ENCODE measurements around the gene CARD14.
A peak's percentile ranks its signal among the peaks of the same experiment; 100 is the strongest.

Gene CARD14

DNA sequence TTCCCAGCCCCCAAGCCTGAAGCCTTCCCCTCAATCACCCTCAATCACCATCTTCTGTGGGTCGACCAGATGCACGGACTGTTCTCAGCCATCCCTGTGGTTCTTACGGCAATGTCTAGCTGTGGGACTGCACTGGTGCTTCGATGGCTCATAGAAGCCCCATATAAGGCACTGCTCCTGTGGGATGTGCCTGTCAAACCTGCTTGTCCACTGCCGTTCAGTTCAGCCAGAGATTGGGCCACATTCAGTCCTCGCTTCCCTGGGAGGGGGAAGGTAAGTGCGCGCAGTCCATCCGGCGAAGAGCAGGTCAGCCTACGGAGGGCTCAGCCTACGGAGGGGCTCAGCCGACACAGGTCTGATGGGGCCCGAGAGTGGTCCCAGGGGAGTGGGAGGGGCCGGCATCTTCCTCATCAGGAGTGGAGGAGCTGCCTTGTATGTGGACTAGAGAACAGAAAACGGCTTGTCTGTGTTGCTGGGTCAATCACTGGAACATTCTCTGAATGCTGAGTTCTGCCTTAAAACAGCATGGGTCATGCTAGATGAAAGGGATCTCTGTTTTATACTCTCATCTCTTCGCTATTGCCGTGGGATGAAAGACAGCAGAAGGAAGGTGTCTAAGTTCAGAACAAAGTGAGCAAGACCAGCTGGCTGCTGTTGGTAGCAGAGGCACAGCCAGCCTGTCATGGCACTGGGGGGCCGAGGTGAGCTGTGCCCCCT, at the start of gene CARD14:
Gene CARD14, plus strand, starts transcription at position 247 of the 717 bp plus-strand sequence. CDS start 11,409 bp downstream, outside the sequence.
- no peak for DNase-seq

DNA sequence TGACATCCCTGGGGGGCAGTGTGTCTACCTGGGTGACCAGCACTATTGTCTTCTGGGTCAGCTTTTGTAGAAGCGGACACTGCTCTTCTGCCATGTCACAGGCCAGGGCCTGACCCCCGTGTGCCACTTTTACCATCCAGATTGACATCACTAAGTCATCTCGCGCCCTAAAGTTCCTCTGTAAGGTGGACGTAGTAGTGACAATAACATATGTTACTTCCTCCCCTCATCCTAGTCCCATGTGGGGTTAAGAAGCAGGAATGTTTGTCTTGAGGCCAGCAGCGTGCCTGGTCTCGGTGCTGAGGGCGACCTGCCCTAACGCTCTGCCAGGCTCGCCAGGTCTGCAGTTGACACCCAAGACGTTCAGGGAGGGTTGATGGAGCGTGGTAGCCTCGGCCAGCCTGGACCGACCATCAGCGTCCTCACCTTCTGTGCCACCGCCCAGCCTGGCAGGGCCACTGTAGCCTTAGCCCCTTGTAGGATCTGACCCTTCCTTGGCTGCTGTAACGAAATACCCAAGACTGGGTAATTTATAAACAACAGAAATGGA, 47.7 kb upstream of the CARD14 start:
- no peak for DNase-seq

DNA sequence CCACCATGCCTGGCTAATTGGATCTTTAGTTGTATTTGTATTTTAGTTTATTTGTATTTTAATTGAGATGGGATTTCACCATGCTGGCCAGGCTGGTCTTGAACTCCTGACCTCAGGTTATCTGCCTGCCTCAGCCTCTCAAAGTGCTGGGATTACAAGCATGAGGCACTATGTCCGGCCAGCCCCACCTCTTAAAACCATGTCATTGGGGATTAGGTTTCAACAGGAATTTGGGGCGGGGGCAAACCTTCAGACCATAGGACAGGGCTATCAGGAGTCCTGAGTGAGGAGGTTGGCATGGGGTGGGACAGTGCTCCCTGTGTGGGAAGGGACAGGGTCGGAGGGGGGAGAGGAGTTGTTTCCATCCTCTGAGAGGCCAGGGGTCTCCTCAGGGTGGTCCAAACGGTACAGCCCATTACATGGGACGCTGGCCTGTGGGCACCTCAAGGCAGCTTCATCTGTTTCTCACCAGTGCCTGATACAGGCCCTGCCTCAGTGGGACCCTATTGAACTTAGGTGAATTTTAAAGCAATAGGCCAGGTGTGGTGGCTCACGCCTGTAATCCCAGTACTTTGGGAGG, 46.8 kb upstream of the CARD14 start:
- no peak for DNase-seq

DNA sequence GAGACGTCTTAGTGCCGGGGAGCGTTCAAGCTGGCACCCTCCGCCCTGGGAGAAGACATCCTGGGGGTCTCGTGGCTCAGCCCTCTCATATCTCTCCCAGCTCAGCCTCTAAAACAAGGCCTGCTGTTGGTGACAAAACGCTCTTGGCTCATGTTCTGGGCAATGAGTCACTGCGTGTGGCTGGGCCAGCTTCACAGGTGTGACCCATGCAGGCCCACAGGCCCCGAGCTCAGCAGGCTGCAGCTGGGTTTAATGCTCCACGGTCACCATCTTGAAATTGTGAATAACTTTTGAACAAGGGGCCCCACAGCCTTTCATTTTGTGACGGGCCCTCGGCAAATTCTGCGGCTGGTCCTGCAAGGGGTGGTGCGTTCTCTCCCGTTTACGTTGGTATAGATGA, 46.0 kb upstream of the CARD14 start:
- no peak for DNase-seq

DNA sequence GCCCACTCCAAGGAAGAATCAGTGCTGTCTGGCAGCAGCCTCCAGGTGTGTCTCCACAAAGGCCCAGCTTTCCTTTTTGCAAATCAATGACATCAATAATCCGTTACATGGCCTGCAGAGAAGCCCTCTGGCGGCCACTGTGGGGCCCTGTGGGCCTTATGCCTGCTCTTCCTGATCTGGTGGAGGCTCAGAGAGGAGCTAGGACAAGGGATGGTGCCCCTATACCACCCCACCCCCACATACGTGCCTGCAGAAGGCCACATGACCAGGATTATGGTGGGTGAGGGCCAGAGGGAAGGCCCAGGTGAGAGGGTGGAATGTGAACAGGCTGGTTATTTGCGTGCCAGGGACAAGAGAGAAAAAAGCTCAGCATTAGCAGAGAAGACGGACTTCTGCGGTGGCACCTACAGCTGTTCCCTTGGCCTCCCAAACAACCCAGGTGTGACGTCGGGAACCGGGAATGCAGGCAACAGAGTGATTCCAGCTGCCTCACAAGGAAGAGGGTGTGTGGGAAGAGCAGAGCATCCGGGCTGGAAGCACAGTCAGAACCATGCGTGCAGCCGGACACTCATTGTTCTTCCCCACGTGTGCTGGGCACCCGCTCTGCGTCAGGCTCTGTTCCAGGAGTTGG, 45.4 kb upstream of the CARD14 start:
- DNase-seq, result peak; percentile 72

DNA sequence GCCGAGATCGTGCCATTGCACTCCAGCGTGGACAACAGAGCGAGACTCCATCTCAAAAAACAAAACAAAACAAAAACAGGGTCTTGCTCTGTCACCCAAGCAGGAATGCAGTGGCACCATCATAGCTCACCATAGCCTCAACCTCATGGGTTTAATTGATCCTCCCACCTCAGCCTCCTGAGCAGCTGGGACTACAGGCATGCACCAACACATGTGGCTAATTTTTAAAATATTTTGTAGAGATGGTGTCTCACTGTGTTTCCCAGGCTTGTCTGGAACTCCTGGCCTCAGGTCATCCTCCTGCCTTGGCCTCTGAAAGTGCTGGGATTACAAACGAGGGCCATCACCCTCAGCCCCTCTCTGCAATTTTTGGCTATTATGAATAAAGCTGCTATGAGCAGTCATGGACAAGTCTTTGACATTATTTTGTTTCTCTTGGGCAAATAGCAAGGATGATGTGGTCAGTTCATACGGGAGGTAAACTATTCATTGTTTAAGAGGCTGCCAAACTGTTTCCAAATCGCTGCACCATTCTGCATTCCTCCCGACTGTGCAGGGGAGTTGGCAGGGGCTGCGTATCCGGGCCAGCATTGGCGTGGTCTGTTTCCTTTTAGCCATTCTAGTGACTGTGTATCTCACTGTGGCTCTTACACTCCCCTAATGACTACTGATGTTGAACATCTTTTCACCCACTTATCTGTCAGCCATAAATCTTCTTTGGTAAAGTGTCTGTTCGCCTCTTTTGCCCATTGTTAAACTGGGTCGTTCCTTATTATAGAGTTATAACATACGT, 44.0 kb upstream of the CARD14 start:
- DNase-seq, result no peak

DNA sequence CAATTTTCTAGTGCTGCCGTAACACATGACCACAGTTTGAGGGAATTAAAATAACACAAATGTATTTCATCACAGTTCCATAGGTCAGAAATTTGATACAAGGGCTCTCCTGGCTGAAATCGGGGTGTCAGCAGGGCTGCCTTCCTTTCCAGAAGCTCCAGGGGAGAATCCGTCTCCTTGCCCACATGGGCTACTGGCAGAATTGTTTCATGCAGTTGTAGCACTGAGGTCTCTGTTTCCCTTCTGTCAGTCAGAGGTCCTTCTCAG, 43.4 kb upstream of the CARD14 start:
- no peak for DNase-seq

DNA sequence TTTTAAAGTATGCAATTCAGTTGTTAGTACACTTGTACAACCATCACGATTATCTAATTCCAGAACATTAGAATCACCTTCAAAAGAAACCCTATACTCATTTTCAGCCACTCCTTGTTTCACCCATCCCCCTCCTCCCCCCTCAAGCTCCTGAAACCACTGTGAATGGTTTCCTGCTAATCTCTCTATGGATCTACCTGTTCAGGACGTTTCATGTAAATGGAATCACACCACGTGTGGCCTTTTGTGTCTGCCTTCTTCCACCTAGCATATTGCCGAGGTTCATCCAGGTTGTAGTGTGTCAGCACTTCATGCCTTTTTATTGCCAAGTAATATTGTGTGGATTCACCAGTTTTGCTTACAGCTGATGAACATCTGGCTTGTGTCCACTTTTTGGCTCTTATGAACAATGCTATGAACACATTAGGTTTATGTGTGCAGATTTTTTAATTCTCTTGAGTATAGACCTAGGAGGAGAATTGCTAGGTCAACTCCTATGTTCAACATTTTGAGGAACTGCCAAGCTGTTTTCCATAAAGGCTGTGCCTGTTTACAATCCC, 40.7 kb upstream of the CARD14 start:
- DNase-seq, result no peak

DNA sequence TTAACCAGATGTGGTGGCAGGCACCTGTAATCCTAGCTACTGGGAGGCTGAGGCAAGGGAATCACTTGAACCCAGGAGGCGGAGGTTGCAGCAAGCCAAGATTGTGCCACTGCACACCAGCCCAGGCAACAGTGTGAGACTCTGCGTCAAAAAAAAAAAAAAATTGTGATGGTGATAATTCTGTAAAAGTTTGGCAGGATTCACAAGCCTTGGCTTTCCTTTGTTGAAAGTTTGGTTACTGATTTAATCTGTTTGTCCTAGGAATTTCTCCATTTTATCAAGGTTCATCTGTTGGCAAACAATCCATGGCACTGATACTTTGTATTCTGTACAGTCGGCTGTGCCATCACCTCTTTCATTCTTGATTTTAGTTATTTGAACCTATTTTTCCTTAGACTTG, 38.8 kb upstream of the CARD14 start:
- DNase-seq, result no peak

DNA sequence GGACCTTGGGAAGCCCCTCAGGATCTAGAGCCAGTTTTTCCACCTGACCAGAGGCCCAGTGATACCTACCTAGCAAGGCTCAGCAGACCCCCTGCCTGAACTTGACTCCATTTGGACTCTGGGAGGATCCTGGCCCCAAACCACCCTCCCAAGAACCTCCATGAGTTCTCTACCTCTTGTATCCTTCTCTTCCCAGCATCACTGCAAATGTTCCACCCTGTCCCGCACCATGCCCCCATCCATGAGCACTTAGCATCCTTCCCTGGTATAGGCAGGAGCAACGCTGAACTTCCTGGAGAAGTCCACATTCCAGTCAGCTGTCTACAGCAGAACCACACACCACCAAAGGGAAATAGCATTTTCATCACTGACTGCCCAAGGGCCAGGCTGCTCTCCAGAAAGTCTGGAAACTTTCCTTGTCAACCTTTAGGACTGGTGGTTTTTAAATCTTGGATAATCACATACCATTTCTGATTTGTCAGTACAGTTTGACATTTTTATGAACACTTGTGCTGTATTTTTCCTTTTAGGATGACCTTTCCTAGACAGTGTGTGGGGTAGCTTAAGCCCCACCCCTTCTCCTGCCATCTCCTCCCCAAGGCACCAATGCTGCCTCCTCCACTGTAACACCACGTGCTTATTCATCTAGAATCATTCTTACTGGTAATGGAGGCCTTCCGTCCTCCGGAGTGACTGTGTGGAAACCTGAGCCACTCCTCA, 36.8 kb upstream of the CARD14 start:
- no peak for DNase-seq

DNA sequence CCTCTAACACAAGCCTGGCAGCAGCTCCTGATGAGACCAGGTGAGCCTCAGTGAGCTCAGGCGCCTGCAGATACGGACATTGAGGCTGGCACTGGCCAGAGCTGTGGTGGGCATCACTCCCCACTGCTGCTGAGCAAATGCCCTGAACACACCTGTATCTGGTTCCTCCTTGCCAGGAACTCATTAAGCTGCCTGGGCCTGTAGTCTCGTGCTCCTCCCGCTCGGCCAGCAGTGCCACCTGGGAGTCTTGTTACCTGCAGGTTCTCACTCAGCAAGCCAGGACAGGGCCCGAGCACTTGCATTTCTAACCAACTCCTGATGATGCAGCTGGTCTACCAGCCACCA, 36.2 kb upstream of the CARD14 start:
- no peak for DNase-seq

DNA sequence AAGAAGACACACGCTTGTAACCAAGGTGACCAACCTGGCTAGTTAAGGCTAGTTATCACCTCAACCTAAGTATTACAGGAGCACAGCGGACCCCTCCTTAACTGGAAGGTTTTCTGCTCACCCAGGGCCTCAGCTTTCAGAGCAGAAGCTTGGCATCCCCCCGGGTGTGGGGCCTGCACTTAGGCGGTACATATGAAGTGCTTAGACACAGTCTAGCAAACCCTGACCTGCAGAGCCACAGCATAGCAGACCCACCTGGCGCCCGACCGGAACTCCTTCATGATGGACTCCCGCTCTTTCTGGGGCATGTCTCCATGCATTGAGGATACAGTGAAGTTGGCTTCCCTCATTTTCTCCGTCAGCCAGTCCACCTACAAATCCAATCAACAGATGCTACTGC, 32.7 kb upstream of the CARD14 start:
- no peak for DNase-seq

DNA sequence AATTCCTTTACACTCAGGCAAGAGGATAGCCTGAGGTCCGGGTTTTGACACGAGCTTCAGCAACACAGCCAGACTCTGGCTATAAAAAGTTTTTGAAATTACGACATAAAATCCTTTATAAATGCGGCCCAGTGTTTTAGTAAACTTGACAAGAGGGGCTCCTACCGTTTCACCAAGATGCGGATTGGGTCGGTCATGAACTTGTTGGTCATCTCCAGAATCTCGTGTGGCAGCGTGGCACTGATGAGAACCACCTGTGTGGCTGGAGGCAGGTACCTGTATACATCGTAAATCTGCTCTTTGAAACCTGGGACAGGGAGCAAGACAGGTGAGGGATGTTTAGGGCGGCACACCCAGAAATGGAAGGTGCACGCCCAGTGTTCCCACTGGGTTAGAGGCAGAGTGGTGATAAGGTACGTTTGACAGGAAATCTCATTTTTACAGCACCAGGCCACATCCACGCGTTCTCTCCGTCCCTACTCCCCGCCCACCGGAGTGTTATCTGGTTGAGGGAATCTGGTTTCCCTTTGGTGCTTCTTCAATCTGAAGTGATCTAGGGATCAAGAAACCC, 30.9 kb upstream of the CARD14 start:
- DNase-seq, result no peak

DNA sequence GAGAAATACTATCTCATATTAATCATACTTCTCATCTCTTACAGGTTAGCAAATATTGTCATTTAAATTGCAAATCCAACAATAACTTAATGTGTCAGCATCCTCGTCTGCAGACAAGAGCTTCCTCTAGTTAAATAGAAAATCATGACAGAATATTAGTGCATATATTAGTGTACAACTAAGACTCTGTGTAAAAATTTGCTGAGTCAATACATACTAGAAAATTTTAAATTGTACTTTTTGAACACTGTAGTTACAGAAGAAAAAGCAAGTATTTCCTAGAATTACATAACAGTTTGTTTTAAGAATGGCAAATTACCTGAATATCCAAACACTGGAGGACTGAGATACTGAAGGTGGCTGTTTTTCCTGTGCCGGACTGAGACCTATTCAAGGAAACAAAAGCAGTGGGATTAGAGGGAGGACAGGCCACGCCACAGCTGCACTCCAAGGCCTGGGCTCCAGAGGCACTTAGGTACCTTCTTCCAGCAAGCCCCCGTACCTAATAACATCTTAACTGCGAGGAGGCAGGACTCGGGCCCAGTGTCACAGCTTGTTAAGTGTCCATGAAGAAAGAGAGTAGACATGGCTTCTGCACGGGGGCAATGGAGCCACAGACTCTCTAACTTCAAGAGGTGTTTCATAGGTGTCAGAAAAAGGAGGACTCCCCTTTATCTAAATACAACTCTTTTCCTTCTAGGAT, 28.2 kb upstream of the CARD14 start:
- DNase-seq, result no peak

DNA sequence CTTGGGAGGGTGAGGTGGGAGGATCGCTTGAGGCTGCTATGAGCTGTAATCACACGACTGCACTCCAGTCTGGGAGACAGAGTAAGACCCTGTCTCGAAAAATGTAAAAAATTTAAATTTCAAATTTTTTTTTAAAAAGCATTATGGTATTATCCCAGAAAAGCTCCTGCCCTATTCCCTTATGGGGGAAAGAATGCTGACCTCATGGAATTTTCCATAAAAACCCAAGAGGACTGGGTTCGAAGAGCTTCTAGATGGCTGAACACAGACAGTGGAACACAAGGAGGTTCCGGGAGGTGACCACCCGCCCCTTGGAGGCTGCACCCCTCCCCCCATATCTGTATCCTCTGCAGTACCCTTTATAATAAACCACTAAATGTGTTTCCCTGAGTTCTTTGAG, 26.9 kb upstream of the CARD14 start:
- DNase-seq, result no peak

DNA sequence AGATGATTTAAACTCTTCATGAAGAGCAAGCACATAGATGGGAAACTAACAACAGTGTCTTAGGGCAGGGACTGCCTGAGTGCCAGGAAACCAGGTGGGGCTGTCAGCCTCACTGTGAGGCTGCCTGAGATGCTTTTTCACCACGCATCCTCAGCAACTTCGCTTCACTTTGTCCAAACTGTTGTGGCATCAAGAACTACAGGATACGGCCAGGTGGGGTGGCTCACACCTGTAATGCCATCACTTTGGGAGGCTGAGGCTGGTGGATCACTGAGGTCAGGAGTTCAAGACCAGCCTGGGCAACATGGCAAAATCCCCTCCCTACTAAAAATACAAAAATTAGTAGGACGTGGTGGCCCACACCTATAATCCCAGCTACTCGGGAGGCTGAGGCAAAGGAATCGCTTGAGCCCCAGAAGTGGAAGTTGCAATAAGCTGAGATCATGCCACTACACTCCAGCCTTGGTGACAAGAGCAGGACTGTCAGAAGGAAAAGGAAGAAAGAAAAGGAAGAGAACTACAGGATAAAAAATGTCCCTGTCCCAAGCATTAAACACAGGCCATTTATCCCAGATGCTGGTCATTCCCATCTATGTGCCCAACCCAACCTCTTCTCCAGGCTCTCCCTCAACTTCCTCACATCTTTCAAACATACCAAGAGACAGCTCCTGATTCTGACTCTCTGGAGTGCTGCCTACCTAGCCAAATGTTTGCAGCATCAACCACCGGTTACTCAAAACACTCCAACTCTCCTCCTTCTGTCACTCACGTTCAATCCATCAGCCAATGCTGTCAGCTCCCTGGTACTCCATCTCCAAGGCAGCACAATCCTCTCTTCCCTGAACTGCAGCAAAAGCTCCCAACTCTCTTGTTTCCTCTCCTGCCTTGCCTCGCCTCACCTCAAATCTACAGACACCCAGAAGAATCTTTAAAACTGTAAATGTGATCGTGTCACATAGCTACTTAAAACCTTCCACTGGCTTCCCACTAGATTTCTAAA, 24.5 kb upstream of the CARD14 start:
- DNase-seq, result no peak

DNA sequence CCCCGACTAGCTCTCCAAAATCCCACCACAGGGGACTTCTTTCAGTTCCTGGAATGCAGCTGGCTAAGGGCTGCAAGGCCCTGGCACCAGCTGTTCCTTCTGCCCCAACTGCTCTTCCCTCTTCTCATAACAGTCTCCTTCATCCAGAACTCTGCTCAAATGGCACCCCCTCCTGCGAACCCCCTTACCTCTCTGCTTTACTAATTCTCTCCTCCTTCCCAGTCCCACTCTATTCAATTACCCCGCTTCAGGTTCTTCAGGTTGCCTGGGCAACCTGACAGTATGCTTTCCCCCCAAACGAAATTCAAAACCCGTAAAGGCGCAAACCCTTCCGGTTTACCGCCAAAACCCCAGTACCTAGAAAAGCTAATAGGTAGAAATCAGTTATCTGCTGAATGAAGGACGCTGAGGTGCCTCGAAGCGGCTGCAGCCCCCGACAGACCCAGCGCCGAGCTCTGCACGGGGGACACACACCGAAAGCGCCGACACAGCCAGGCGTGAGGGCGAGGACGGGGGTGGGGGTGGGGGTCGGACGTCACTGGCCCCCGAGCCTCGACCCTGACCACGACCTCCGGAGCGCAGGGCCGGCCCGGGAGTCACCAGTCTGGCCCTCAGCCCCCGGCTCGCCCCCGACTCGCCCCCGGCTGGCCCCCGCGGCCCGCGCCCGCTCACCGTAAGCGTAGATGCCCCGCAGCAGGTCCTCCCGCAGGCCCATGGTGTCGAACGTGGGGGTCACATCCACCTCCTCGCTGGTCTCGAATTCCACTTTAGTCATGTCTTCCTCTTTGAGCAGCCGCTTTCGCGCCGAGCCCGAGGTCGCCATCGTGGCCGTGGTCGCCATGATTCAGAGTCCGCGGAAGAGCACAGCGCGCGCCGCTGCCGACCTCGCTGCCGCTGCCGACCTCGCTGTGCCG, 23.5 kb upstream of the CARD14 start:
- DNase-seq, result peak; percentile 12

DNA sequence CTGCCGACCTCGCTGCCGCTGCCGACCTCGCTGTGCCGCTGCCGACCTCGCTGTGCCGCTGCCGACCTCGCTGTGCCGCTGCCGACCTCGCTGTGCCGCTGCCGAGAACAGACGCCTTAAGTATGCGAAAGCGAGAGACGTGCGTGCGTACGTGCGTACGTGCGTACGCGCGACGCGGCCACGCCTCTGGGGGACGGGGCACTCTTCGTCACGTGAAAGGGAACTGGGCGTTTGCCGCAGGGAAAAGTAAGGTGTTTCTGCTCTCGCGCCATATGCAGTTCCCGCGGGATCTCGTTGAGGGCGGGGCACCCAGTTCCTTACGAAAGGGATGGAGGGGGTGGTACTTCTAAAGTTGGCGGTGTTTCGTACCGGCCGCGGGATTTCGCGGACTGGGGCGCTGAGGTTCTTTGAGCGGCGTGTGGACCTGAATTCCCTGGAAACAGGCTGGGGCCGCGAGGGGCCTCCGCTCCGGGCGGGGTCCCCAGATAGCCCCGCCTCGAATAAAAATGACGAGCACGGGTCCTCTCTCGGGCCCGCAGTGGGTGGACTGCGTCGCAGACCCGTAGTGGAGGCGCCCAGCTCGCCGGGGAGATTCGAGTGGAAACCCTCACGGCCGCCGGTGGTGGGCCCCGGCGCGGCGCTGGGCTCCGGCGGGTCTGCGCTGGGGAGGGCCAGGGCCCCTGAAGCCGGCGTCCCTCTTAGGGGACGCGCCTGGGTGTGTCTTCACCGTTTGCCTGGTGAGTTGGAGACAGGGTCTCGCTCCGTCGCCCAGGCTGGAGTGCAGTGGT, 22.6 kb upstream of the CARD14 start, which contains the start of gene EIF4A3:
Gene EIF4A3, minus strand, starts transcription at position 94 of the 788 bp plus-strand sequence. CDS start 167 bp downstream, outside the sequence.
- DNase-seq, result peak; percentile 98

Measured in SHP77 treated with DMSO at 0.1 percent for 48 hours (cell line).